Pancreas (tissue), 10 donors: ENCODE measurements around the gene TANGO2. TPM values are rescaled to one million over a fixed set of nuclear protein-coding genes. Genes with fewer than 3 reads are reported as not detected.

Experiments
- ATAC-seq, 4 donors: fragments of 200-7000 bp; cut with Tn5 transposase; one replicate each; pipeline versions ENCODE4 v1.8.0 to v1.9.1; 2020; ENCODE audit warnings: mild to moderate bottlenecking in 4 of 4, moderate library complexity in 4 of 4
- DNase-seq, 6 donors: peaks; one replicate each; pipeline ENCODE4 v3.0.0-alpha.2; 2020
- FAIRE-seq: peaks from 2 replicates; lab custom pipeline; 2012; peaks lifted over from hg19 to GRCh38; lab: Jason Lieb, UNC
- H3K27ac ChIP-seq, 4 donors: fragments of 200-600 bp; sonication (generic); 1 replicate in 3 of 4; 2 replicates in 1 of 4; pipeline versions ENCODE4 v1.5.0 to v1.8.0; 2020
- H3K27me3 ChIP-seq, 4 donors: fragments of 200-600 bp; one replicate each; pipeline ENCODE4 v1.8.0; 2021
- H3K36me3 ChIP-seq, 3 donors: fragments of 200-600 bp; sonication (generic) in 1 of 3; one replicate each; pipeline versions ENCODE4 v1.5.0 to v1.8.0; 2020 to 2021
- H3K4me1 ChIP-seq, 3 donors: fragments of 200-600 bp; one replicate each; pipeline ENCODE4 v1.8.0; 2021
- H3K4me3 ChIP-seq, 4 donors: fragments of 200-600 bp; sonication (generic) in 2 of 4; one replicate each; pipeline versions ENCODE4 v1.5.0 to v1.8.0; 2020 to 2021
- H3K9me3 ChIP-seq, 4 donors: fragments of 200-600 bp; one replicate each; pipeline ENCODE4 v1.8.0; 2021
- CTCF ChIP-seq, 4 donors: fragments of 200-600 bp; sonication (generic) in 3 of 4; IDR thresholded peaks; one replicate each; pipeline versions ENCODE4 v1.5.0 to v1.8.0; 2021; ENCODE audit warnings: antibody characterized with exemption in 4 of 4
- WGBS, 2 donors: extraction: QIAGEN DNeasy Blood & Tissue Kit; methylation state at CpG; one replicate each; pipeline ENCODE4 v1.1.7; 2013; 5-methylcytosine and 5-hydroxymethylcytosine counted together
- intact Hi-C, 3 donors: fragments of 100-400 bp; cut with DNase I; formaldehyde crosslinking; loops; one replicate each; pipeline versions ENCODE4 v1.11.1 to v1.14.2; 2022
- polyA plus RNA-seq, 2 donors: library from polyadenylated mRNA; stranded (reverse); fragments of 200-250 nt; gene quantifications; one replicate each; pipeline ENCODE4 v1.2.3, GENCODE V29; 2013
- total RNA-seq, 6 donors: library from RNA; stranded (reverse); fragmentation: NEBNext Ultra II Directional in 4 of 6; extraction: Animal tissue kit (Norgen Biotek cat#: 25700) in 4 of 6; gene quantifications; one replicate each; pipeline versions ENCODE4 v1.2.1 to v1.2.4, GENCODE V29; 2021 to 2023
- donor health status: healthy with polysubstance abuse.
- donor health status: DM: no; HTN: no; CAD: no; lungs with moderate emphysema.
- donor health status: DM: no; HTN: no; CAD: no.
- donor health status: control.
- donor health status: control.
- donor health status: Bipolar disorder and iron deficiency.
- donor health status: DM: yes; HTN: yes; CAD: no.
- donor health status: DM: no; HTN: no; CAD: no.
- donor health status: DM: no; HTN: no; CAD: no.
- donor health status: DM: yes; HTN: yes; CAD: no.

Gene TANGO2
- total and polyA plus RNA-seq, 8 donors: 4.0 to 20.4 (median 11.5) TPM

DNA sequence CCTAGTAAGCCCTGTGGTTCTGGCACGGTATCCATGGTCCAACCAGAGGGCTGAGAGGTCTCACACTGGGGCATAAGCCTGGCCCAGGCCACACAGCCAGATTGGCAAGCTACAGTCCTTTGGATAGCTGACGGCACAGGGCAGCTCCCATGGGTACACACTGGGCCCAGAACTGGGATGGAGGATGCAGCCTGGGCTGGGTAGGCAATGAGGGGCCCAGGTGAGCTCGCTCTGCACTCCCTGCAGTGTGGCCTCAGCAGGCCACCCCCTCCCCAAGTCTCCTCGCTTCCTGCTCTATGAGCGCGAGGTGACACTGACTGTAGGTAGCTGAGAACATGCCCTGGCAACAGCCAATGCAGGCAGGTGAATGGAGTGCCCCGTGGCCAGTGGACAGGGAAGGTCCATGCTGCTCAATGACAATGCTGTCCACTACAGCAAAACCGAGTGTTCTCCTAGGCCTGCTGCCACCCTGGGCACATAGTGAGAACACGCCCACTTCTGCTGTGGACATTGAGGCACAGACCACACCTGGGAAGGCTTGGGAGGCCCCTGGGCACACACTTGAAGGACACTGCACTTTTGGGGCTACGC lies 8.1 kb upstream of the TANGO2 start:
- no peak for TF ChIP-seq CTCF (IDR thresholded peaks at IDR 0.05)
- ATAC-seq (no peak), FAIRE-seq (no peak), DNase-seq (peak in 3 of 6 donors; percentile 21 to 61 (median 52))
- Histone ChIP-seq H3K36me3 (no peaks in the 10 kb centered on the region), H3K4me3 (no peak overlapping the region), H3K27me3 (no peaks in the 10 kb centered on the region), H3K9me3 (no peaks in the 10 kb centered on the region), H3K4me1 (peaks cover 0 to 4% (median 3%) of the 10 kb centered on the region in 3 donors), H3K27ac (no peak overlapping the region)
- intact Hi-C loops: no loop called here
- WGBS, 2 donors: 88 to 92% methylated on average over 10 of the region's 10 CpGs

DNA sequence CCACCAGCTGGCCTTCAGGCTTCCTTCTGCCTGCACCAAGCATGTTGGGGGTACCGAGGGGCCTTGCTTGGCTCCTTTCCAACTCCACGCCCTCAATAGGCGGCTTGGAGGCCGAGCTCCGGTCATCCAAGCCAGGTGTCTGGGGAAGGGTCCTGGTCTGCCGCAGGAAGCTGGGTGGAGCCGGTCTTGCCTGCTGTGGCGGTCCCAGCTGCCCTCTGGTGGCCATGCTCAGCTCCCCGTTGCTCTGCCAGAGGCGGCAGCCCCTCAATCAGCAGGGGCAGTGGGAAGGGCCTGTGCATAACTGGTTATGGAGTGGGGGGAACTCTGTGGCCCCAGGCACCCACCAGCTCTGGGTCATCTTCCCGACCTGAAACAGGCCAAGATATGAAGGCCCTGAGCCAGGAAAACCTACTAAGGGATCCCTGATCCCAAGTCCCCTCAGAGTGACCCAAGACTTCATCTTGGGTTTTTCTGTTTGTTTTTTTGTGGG lies 7.5 kb upstream of the TANGO2 start:
- peak in 2 of 4 donors; percentile 32 to 36 for TF ChIP-seq CTCF (IDR thresholded peaks at IDR 0.05)
- FAIRE-seq: no peak
- Histone ChIP-seq H3K4me1 (peaks cover 0 to 4% (median 3%) of the 10 kb centered on the region in 3 donors), H3K9me3 (no peaks in the 10 kb centered on the region), H3K27me3 (no peaks in the 10 kb centered on the region), H3K27ac (no peak overlapping the region), H3K4me3 (no peak overlapping the region), H3K36me3 (no peaks in the 10 kb centered on the region)
- WGBS, 2 donors: 56 to 69% methylated on average over 11 of the region's 11 CpGs
- intact Hi-C loops: no loop called here
- peak in 3 of 6 donors; percentile 40 to 77 (median 66) for DNase-seq
- peak in 1 of 4 donors; percentile 36 for ATAC-seq

DNA sequence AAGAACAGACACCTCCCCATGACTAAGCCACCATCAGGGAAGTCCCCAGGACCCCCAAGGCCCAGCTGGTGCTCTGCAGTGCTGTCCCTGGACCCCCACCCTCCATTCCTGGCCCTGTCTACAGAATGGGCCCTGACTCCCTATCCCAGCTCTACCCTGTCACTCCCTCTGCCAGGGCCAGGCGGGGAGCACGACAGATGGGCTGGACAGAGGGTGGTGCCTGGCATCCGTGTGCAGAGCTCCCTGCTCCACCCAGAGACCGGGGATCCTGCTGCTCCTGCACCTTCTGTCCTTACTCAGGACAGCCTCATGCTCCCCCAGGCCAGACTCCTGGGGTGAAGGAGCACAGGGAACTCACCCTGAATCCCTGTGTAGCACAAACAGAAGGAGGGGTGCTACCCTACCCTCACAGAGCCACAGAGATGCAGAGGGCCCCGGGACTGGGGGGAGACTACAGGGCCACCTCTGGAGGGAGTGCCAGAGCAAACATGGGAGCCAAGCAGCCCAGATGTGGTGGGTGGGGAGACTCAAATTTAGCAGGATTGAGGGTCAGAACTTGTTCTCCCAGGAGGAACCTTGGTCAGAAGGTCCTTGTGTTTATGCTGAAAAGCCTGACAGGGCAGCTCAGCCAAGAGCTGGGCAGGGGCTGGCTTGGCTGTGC lies 6.3 kb upstream of the TANGO2 start:
- no peaks in the 10 kb centered on the region for H3K9me3 ChIP-seq
- peaks cover 0 to 4% (median 3%) of the 10 kb centered on the region in 3 donors for H3K4me1 ChIP-seq
- WGBS, 2 donors: 45 to 50% methylated on average over 5 of the region's 5 CpGs
- no peak overlapping the region for H3K27ac ChIP-seq
- peak in 4 of 6 donors; percentile 13 to 62 (median 34) for DNase-seq
- no peak for TF ChIP-seq CTCF (IDR thresholded peaks at IDR 0.05)
- ATAC-seq: peak in 1 of 4 donors; percentile 33
- H3K36me3 ChIP-seq: no peaks in the 10 kb centered on the region
- intact Hi-C loops: no loop called here
- no peak overlapping the region for H3K4me3 ChIP-seq
- H3K27me3 ChIP-seq: no peaks in the 10 kb centered on the region
- no peak for FAIRE-seq

DNA sequence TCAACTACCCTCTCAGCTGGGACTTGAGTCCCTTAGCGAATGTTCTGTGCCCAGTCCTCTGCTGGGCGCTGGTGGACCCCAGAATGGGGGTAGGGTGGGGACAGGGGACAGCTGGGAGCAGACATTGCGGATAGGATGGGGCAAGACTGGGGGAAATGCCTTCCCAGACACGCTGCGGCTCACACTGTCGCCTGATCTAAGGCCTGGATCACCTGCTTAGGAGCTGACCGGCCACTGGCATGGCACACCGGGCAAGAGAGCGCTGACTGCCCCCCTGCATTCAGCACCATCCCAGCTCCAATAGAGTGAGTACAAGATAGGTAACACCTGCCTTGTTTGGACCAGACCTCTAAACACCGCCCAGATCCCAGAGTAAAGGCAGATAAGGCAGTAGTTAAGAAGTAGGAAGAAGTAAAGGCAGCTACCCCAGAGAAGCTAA lies 5.7 kb upstream of the TANGO2 start:
- DNase-seq: peak in 3 of 6 donors; percentile 14 to 57 (median 24)
- Histone ChIP-seq H3K9me3 (no peaks in the 10 kb centered on the region), H3K4me3 (peak overlapping the region in 1 of 4 donors; percentile 90), H3K27me3 (no peaks in the 10 kb centered on the region), H3K36me3 (no peaks in the 10 kb centered on the region), H3K4me1 (peaks cover 0 to 5% (median 4%) of the 10 kb centered on the region in 3 donors), H3K27ac (no peak overlapping the region)
- no peak for ATAC-seq
- intact Hi-C loops: no loop called here
- WGBS, 2 donors: 58 to 62% methylated on average over 10 of the region's 10 CpGs
- FAIRE-seq: no peak
- TF ChIP-seq CTCF (IDR thresholded peaks at IDR 0.05): no peak
